ENCODE measurements around the gene TMEM203.

The TMEM203 gene

DNA sequence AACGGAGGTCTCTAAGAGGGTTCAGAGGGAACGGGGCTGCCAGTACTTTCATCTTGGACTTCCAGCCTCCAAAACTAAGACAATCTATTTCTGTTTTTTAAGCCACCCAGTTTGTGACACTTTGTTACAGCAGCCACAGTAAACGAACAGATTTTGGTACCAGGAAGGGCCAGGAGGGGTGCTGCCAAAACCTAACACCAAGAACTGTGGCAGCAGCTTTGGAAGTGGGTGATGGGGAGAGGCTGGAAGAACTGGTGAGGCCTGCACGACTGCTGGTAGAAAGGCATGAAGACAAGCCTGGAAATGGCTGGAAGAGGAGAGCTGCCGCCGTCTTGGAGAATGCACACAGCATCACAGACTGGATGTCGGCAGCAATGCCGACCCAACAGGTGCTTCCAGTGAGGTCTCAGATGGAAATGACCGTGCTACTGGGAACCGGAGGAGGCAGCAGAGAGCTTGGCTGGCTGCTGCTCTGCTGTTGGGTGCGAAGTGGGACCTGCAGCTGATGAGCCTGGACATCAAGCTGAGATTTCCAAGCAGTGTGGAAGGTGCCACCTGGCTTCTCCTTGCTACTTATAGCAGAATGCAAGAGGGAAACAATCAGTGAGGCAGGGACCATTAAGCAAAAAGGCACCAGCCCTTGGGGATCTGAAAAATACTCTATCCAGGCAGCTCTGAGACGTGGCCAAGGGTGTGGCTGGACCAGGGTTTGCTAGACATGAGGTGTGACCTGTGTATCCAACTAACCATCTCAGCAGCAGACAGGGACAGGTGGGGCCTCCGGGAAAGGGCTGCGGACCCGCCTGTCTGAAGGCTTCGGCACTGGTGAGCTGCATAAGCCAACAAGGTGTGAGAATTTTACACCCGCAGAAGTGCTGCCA is 28.9 kb downstream of the TMEM203 start:
- DNase-seq, result no peak

DNA sequence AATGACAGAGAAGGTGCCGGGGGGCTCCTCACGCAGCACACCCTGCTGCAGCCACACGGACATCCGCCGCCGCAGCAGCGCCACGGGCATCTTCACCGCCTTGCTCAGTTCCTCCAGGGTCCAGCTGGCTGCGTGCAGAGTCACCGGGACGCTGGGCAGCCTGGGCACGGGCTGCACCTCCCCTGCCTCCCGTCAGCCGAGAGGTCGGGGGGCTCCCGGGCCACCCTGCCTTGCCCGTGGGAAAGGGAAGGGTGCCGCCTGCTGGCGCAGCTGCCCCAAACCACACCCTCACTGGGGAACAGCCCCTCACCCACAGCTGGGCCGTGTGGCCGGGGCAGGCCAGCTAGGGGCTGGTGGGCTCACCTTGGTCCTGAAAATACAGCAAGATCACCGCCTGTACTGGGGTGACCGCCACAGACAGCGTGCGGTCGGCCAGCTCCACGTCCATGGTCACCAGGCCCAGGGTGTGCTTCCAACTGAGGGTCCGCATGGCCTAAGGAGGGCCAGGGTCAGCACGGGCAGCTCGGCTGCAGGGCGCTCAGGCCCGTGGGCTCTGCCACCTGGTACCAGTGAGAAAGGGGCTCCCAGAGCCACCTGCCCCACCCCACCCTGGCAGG is 30.0 kb downstream of the TMEM203 start:
- no peak for DNase-seq

GRCh38 chr9:137174722-137175293 is 30.6 kb downstream of the TMEM203 start:
- DNase-seq, result no peak

GRCh38 chr9:137173796-137174664 is 31.4 kb downstream of the TMEM203 start:
- DNase-seq, result no peak

DNA sequence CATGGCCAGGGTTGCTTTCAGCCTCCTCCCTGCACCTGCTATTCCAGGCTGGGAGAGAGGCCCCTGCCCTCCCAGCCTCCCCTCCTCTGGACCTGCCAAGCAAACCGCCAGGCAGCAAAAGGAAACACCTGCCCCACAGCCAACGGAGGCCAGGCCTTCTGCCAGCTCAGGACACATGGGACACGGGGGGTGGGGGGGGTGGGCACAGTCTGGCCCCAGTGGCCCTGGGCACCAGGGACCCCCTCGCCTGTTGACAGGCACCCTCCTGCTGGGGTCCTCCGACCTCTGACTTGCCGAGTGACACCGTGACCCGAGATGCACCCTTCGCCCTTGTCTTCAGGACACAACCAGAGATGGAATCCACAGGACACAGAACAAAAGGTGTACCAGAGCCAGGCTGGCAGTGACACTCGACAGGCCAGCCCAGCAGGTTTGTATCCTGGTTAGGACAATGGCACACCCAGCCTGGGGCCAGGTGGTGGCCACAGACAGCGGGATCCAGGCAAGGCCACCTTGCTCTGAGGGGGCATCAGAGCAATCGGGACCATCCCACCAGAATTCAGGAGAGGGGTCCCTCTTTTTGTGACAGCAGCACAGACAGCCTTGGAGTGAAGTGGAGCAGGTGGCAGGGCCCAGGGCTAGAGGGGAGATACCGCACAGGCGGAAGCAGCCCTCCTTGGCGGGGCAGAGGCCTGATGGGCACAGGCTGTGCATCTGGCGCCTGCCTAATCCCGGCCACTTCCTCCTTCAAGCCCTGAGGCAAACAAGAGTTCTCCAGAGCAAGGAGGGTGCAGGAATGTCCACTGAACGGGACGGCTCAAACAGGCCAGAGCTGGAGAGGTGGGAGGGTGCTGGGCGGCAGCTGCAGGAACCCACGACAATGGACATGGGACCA is 32.3 kb downstream of the TMEM203 start:
- no peak for DNase-seq

DNA sequence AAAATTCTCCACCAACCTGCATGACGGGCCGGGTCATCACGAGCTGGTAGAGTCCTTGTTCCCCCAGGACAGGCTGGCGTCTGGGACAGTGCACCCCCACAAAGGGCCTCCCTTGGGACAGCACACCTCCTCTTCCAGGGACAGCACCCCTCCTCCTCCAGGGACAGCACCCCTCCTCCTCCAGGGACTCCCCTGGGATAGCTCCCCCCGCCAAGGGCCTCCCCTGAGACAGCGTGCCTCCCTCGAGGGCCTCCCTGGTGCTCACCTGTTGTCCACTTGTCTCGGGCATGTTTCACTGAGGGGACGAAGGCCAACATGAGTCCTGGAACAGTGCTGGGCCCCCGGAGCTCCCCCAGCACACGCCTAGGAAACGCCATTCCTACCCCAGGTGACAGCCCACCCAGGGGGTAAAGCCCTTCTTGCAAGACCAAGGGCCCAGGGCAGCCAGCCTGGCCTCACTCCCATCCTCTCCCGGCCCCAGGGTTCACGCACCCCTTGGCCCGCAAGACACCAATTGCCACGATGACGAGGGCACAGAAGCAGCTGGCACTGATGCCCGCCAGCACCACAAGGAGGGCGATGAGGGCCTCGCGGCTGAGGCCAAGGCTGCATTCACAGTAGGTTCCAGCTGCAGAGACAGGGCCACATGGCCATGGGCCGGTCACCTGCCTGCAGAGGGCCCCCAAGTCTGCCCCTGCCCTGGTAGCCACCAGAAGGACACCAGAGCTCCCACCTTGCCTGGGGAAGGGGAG is 34.1 kb downstream of the TMEM203 start:
- no peak for DNase-seq

DNA sequence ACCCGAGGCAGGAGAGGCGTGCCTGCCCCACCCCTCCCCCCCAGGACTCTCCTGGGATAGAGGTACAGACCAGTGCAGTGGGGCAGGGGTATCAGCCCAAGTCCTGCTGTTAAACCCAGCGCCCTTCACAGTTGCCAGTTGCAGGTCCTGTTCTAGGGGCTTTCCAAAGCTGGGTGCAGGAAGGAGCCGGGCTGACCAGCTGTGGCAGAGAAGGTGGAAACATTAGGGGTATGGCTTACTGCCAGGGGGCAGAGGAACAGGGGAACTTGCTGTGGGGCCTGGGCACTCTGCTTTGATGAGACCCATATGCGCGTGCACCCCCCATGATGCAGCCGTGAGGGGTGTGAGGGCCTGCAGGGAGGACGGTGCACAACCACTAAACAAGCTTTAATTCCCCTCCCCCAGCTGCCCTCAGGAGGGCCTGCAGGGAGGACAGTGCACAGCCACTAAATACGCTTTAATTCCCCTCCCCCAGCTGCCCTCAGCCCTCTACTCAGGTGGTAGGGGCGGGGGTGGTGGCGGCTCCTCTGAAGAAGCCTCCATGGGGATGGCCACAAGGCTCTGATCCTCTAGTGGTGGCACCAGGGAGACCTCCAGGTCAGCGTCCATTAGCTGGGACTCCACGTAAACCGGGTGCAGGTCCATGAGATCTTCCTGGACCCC is 34.8 kb downstream of the TMEM203 start:
- DNase-seq, result no peak

DNA sequence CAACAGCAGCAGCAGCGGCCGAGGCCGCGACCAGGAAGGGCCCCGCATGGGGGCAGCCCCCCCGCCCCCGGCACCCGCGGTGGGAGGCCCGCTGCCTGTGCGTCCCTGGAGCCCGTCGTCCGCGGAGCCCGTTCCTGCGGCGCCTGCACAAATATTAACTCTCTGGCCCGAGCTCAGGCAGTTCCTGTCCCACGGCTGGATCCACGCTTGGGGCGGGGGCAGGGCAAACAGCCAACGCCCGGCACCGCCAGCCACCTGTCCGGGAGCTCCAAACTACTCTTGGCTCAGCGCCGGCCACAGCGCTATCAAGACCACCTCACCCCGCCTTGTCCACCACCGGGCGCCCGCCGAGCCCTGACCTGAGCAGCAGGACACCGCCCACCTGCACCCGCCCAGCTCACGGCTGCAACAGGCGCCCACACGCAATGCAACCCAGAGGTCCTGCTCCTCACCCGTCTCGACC is 35.5 kb downstream of the TMEM203 start, which contains the start of gene LRRC26:
Gene LRRC26, minus strand, starts transcription at position 156 of the 463 bp plus-strand sequence. Its CDS starts 108 bp downstream, at position 48.
- DNase-seq, result no peak

GRCh38 chr9:137168904-137169856 is 36.3 kb downstream of the TMEM203 start:
- DNase-seq, result no peak

- no peak for DNase-seq
These were observed 36.9 kb downstream of the TMEM203 start for GRCh38 chr9:137168573-137168903.

- no peak for DNase-seq
These were observed 37.5 kb downstream of the TMEM203 start for GRCh38 chr9:137167747-137168572.

GRCh38 chr9:137167277-137167746 is 38.1 kb downstream of the TMEM203 start:
- DNase-seq, result no peak

- DNase-seq, result no peak
These were observed 38.8 kb downstream of the TMEM203 start for GRCh38 chr9:137166380-137167229.

DNA sequence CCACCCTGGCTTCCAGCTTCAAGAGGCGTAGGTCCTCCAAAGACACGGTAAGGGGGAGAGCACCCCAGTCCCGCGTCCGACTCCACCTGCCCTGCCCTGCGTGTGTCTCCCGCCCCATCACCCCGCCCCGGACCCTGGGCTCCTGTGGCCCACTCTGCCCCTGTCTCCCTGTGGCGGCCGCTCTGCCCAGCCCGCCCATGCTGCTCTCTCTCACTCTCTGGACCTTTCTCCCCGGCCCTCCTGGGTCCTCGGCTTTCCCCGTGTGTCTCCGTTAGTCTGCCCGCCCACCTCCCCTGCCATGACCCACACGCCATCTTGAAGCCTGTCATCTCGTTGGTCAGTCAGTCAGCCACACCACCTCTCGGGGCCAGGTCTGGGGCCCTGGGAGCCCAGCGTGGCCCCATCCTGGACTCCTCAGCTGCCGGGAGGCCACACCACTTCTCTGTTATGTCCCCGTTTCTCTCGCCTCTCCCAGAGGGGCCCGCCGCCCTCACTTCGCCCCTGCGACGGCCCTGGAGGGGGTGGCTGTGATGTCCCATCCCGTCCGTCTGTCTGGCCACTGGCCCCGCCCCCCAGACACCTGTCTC is 40.1 kb downstream of the TMEM203 start:
- no peak for DNase-seq

GRCh38 chr9:137164370-137165249 is 40.8 kb downstream of the TMEM203 start:
- no peak for DNase-seq

DNA sequence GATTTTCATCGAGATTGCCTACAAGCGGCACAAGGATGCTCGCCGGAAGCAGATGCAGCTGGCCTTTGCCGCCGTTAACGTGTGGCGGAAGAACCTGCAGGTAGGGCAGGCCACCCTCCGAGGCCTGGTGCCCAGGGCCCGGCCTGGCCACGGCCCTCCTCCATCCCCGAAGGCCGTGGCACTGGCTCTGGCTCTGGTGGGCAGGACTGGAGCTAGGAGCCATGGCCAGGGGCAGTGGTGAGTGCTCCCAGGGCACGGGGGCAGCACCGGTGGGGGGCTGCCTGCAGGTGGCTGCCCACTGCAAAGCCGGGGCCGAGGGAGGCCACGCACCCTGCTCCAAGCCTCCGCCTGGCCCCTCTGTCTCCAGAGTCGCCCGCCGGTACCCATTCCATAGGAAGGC is 41.6 kb downstream of the TMEM203 start:
- no peak for DNase-seq

Measured in activated CD4-positive, CD25-positive, alpha-beta regulatory T cell (primary cell).